C4-2B (cell line): ENCODE measurements around the gene C2CD2.
"Not testable (repeated sequence)": the region's sequence is repeated elsewhere in the genome, so short reads cannot be mapped to it uniquely, and the experiment has no call there.

ENCODE experiments used
- H3K27ac ChIP-seq: fragments of 450-650 bp; 2 replicates; pipeline ENCODE4 v1.5.1; 2017
- CTCF ChIP-seq: fragments of 450-650 bp; conservative IDR thresholded peaks from 2 replicates; pipeline ENCODE4 v1.5.1; 2017; ENCODE audit warnings: mild to moderate bottlenecking
- ZFX ChIP-seq: fragments of 450-650 bp; IDR thresholded peaks from 2 replicates; pipeline ENCODE4 v1.6.1; 2017

Gene C2CD2

GRCh38 chr21:41962425-41962966 lies 8.7 kb upstream of the C2CD2 start:
- no peak overlapping the region for H3K27ac ChIP-seq
- TF ChIP-seq CTCF = no peak
- TF ChIP-seq ZFX = no peak

- TF ChIP-seq ZFX (no peak), CTCF (no peak)
- H3K27ac ChIP-seq = no peak overlapping the region
Observed at GRCh38 chr21:41961753-41962152, 7.9 kb upstream of the C2CD2 start.

- no peak overlapping the region for H3K27ac ChIP-seq
- no peak for TF ChIP-seq ZFX
- TF ChIP-seq CTCF = no peak
Observed at GRCh38 chr21:41961282-41961701, 7.5 kb upstream of the C2CD2 start.

GRCh38 chr21:41960386-41960785 lies 6.6 kb upstream of the C2CD2 start:
- TF ChIP-seq ZFX (no peak), CTCF (no peak)
- H3K27ac ChIP-seq = no peak overlapping the region

- H3K27ac ChIP-seq = not testable (repeated sequence)
Observed at GRCh38 chr21:41959697-41960096, 5.9 kb upstream of the C2CD2 start.

- no peak for TF ChIP-seq ZFX
- TF ChIP-seq CTCF = no peak
- H3K27ac ChIP-seq = no peak overlapping the region
Observed at GRCh38 chr21:41958886-41959563, 5.2 kb upstream of the C2CD2 start.

- no peak overlapping the region for H3K27ac ChIP-seq
- TF ChIP-seq CTCF (no peak), ZFX (no peak)
Observed at GRCh38 chr21:41957991-41958766, 4.4 kb upstream of the C2CD2 start.
